ENCODE measurements around the gene DENND4A. TPM values are rescaled to one million over a fixed set of nuclear protein-coding genes. Genes with fewer than 3 reads are reported as not detected.

The DENND4A gene
- total and polyA plus RNA-seq, 2 of the 4 experiments (the other 2 are of a cell fraction) = 4.1 to 17.7 TPM

DNA sequence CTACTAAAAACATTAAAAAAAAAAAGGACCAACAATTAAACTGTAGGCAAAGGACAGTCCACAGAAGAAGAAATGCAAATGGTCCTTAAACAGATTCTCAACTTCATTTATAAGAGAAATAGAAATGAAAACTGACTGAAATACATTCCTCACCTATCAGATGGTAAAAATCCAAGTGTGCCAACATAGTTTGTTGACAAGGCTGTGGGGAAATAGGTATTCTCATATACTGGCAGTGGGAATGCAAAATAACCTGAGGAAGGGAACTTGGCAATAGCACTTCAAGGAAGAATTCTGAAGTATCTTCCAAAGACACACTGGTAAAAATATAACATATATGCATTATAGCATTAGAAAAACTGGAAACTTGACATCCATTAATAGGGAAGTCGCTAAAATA, 116.5 kb downstream of the DENND4A start:
- peaks cover 12% of the 10 kb centered on the region; the same call in 1 of the 2 replicates for H3K36me3 ChIP-seq (ENCODE audit: control insufficient read depth, insufficient read depth, low read length)
- dilution Hi-C loops (cut with HindIII; ENCODE audit: low sequenced_read_pairs, unreplicated experiment) = no loop called here
- H2BK15ac ChIP-seq (ENCODE audit: low read depth, low read length) = no peak overlapping the region
- no peak overlapping the region for H4K8ac ChIP-seq (ENCODE audit: low read depth in 2 of 2, low read length in 2 of 2)
- POLR2A ChIA-PET (ENCODE audit: unreplicated experiment) = no interaction called here
- H2AK9ac ChIP-seq (replicated peaks; ENCODE audit: low read depth, low read length, poor library complexity) = no peak overlapping the region
- no TSS peak for BruUV-seq (replicated peaks)
- no CpG with 5 or more reads among the region's 1 CpG for WGBS, 2 experiments (ENCODE audit: extremely low coverage in 2 of 2, insufficient read length in 1 of 2)
- no peak overlapping the region for H3K23ac ChIP-seq (ENCODE audit: low read depth, low read length)
- ATAC-seq (ENCODE audit: low read depth) (no peak), DNase-seq (no peak)
- no peak overlapping the region for H3K27ac ChIP-seq (ENCODE audit: insufficient read depth, low read length)
- H2AFZ ChIP-seq (replicated peaks; ENCODE audit: low read length, poor library complexity) = no peak overlapping the region
- no peaks in the 10 kb centered on the region for H3K4me1 ChIP-seq (ENCODE audit: control insufficient read depth, insufficient read depth, low read length)
- no peak overlapping the region for H2BK120ac ChIP-seq (ENCODE audit: low read depth, low read length)
- H3K18ac ChIP-seq (ENCODE audit: low read depth, low read length) = no peak overlapping the region
- no peak overlapping the region for H3K4ac ChIP-seq (ENCODE audit: low read depth, low read length)
- in situ Hi-C loops (cut with MboI; ENCODE audit: low sequenced_read_pairs) = no loop called here
- no peak overlapping the region for H3K4me2 ChIP-seq (ENCODE audit: low read depth, low read length)
- CTCF ChIA-PET = interaction anchor here (0.7 kb wide), 1 partner anchor 157 kb away, joined by 3 read pairs; no protein-coding TSS in a partner anchor
- no peaks in the 10 kb centered on the region for H4K20me1 ChIP-seq (ENCODE audit: insufficient read depth, low read length)
- H2BK5ac ChIP-seq (ENCODE audit: low read depth, low read length, poor library complexity, severe bottlenecking) = no peak overlapping the region
- H3K9ac ChIP-seq (ENCODE audit: low read depth, low read length) = no peak overlapping the region
- intact Hi-C loops (cut with micrococcal nuclease) = no loop called here
- H4K91ac ChIP-seq (ENCODE audit: insufficient read depth, low read depth, low read length) = no peak overlapping the region
- H3K9me1 ChIP-seq (ENCODE audit: insufficient read depth, low read length) = no peaks in the 10 kb centered on the region
- H3K4me3 ChIP-seq (ENCODE audit: insufficient read depth, low read depth, low read length) = no peak overlapping the region
- no peak overlapping the region for H3K56ac ChIP-seq (ENCODE audit: extremely low read depth, insufficient read depth, low read length)
- H4K5ac ChIP-seq (ENCODE audit: low read depth, low read length) = no peak overlapping the region
- H3K27me3 ChIP-seq (ENCODE audit: control insufficient read depth, insufficient read depth, low read length) = no peaks in the 10 kb centered on the region
- no peak overlapping the region for H2AK5ac ChIP-seq (ENCODE audit: low read depth, low read length)
- no peak for TF ChIP-seq BHLHE40 (IDR thresholded peaks at IDR 0.05; ENCODE audit: low read depth, low read length)
- TF ChIP-seq POLR2A (IDR thresholded peaks at IDR 0.05; ENCODE audit: low read depth, low read length) = no peak
- TF ChIP-seq MAZ (IDR thresholded peaks at IDR 0.05; ENCODE audit: borderline replicate concordance, low read depth, low read length) = no peak
- no peak for TF ChIP-seq NFE2L2 (IDR thresholded peaks at IDR 0.05; ENCODE audit: low read depth, low read length)
- TF ChIP-seq, protein P1, sequence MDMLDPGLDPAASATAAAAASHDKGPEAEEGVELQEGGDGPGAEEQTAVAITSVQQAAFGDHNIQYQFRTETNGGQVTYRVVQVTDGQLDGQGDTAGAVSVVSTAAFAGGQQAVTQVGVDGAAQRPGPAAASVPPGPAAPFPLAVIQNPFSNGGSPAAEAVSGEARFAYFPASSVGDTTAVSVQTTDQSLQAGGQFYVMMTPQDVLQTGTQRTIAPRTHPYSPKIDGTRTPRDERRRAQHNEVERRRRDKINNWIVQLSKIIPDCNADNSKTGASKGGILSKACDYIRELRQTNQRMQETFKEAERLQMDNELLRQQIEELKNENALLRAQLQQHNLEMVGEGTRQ (IDR thresholded peaks at IDR 0.05; ENCODE audit: low read depth, low read length) = no peak
- TF ChIP-seq, protein P2, sequence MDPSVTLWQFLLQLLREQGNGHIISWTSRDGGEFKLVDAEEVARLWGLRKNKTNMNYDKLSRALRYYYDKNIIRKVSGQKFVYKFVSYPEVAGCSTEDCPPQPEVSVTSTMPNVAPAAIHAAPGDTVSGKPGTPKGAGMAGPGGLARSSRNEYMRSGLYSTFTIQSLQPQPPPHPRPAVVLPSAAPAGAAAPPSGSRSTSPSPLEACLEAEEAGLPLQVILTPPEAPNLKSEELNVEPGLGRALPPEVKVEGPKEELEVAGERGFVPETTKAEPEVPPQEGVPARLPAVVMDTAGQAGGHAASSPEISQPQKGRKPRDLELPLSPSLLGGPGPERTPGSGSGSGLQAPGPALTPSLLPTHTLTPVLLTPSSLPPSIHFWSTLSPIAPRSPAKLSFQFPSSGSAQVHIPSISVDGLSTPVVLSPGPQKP (IDR thresholded peaks at IDR 0.05; ENCODE audit: borderline replicate concordance, low read depth, low read length) = no peak
- no peak for TF ChIP-seq FOS (IDR thresholded peaks at IDR 0.05; ENCODE audit: low read depth, low read length)
- TF ChIP-seq MAFK (IDR thresholded peaks at IDR 0.05; ENCODE audit: low read depth, low read length) = no peak
- no peak for TF ChIP-seq MXI1 (IDR thresholded peaks at IDR 0.05; ENCODE audit: borderline replicate concordance, low read depth, low read length)
- TF ChIP-seq RAD21 (IDR thresholded peaks at IDR 0.05; ENCODE audit: low read length) = no peak
- TF ChIP-seq RFX5 (IDR thresholded peaks at IDR 0.05; ENCODE audit: low read depth, low read length) = no peak
- TF ChIP-seq CHD1 (IDR thresholded peaks at IDR 0.05; ENCODE audit: low read depth, low read length) = no peak
- no peak for TF ChIP-seq SMC3 (IDR thresholded peaks at IDR 0.05; ENCODE audit: low read depth, low read length)
- TF ChIP-seq, protein P3, sequence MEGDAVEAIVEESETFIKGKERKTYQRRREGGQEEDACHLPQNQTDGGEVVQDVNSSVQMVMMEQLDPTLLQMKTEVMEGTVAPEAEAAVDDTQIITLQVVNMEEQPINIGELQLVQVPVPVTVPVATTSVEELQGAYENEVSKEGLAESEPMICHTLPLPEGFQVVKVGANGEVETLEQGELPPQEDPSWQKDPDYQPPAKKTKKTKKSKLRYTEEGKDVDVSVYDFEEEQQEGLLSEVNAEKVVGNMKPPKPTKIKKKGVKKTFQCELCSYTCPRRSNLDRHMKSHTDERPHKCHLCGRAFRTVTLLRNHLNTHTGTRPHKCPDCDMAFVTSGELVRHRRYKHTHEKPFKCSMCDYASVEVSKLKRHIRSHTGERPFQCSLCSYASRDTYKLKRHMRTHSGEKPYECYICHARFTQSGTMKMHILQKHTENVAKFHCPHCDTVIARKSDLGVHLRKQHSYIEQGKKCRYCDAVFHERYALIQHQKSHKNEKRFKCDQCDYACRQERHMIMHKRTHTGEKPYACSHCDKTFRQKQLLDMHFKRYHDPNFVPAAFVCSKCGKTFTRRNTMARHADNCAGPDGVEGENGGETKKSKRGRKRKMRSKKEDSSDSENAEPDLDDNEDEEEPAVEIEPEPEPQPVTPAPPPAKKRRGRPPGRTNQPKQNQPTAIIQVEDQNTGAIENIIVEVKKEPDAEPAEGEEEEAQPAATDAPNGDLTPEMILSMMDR (conservative IDR thresholded peaks at IDR 0.05; ENCODE audit: low read depth, low read length) = no peak
- no peak for TF ChIP-seq CEBPB (IDR thresholded peaks at IDR 0.05; ENCODE audit: low read depth, low read length)
- no peak for TF ChIP-seq RCOR1 (IDR thresholded peaks at IDR 0.05; ENCODE audit: insufficient replicate concordance, low read length)
- H3K14ac ChIP-seq (replicated peaks; ENCODE audit: low read depth, low read length) = no peak overlapping the region
- no peaks in the 10 kb centered on the region for H3K79me1 ChIP-seq (ENCODE audit: low read depth in 1 of 2, low read length in 2 of 2)
- H2BK20ac ChIP-seq (ENCODE audit: low read depth, low read length) = no peak overlapping the region
- no peaks in the 10 kb centered on the region for H3K9me3 ChIP-seq (ENCODE audit: control insufficient read depth, insufficient read depth, low read length)
